Mucosa of descending colon (tissue), 3 donors: ENCODE measurements around the gene RET. TPM values are rescaled to one million over a fixed set of nuclear protein-coding genes. Genes with fewer than 3 reads are reported as not detected.

ENCODE experiments used
- ATAC-seq: fragments of 200-7000 bp; cut with Tn5 transposase; one replicate; pipeline ENCODE4 v1.9.1; 2020; ENCODE audit warnings: mild to moderate bottlenecking, moderate library complexity
- DNase-seq, 3 donors: peaks; one replicate each; pipeline ENCODE4 v3.0.0-alpha.2; 2020
- H3K36me3 ChIP-seq: fragments of 200-600 bp; one replicate; pipeline ENCODE4 v1.8.0; 2021; ENCODE audit warnings: low read depth, mild to moderate bottlenecking
- H3K4me1 ChIP-seq: fragments of 200-600 bp; one replicate; pipeline ENCODE4 v1.8.0; 2021; ENCODE audit warnings: low read depth, mild to moderate bottlenecking
- H3K4me3 ChIP-seq: fragments of 200-600 bp; one replicate; pipeline ENCODE4 v1.8.0; 2021; ENCODE audit warnings: mild to moderate bottlenecking
- H3K9me3 ChIP-seq: fragments of 200-600 bp; one replicate; pipeline ENCODE4 v1.8.0; 2021; ENCODE audit warnings: mild to moderate bottlenecking
- CTCF ChIP-seq: fragments of 200-600 bp; IDR thresholded peaks from one replicate; pipeline ENCODE4 v1.8.0; 2022; ENCODE audit warnings: antibody characterized with exemption, mild to moderate bottlenecking
- intact Hi-C, 2 donors: fragments of 100-400 bp; cut with DNase I in 1 of 2; cut with micrococcal nuclease in 1 of 2; formaldehyde crosslinking; loops; one replicate each; pipeline versions ENCODE4 v1.11.0 to v1.11.1; 2022; cut with DNase I, micrococcal nuclease
- total RNA-seq, 3 donors: library from RNA; stranded (reverse); fragmentation: NEBNext Ultra II Directional in 2 of 3; extraction: Animal tissue kit (Norgen Biotek cat#: 25700) in 2 of 3; gene quantifications; one replicate each; pipeline versions ENCODE4 v1.2.1 to v1.2.4, GENCODE V29; 2021 to 2023
- donor health status: DM: no; HTN: no; CAD: no; lungs with moderate emphysema.
- donor health status: DM: no; HTN: no; CAD: no.
- donor health status: DM: no; HTN: yes; CAD: no.

The RET gene
- total RNA-seq, 3 donors from 2014 or later: 0.84 to 13.5 (median 1.6) TPM

DNA sequence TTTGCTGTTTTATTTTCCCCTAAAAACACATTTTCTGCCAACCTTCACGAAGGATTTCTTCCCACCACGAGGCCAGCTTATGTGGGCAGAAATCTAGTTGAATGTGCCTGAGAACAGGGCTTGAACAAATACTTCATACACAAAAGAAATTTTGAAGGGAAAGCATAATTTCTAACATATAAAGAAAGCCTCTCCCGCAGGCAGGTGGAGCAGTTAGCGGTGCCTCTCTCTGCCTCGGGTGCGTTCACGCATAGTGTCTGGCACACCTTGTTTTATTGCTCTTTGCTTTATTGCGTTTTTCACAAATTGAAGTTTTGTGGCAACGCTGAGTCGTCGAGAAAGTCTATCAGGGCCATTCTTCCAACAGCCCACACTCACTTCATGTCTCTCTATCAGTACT lies 54.4 kb downstream of the RET start:
- H3K4me1 ChIP-seq: no peaks in the 10 kb centered on the region
- intact Hi-C loops: no loop called here
- no peaks in the 10 kb centered on the region for H3K9me3 ChIP-seq
- no peaks in the 10 kb centered on the region for H3K36me3 ChIP-seq
- no peak overlapping the region for H3K4me3 ChIP-seq
- ATAC-seq: peak; percentile 17
- TF ChIP-seq CTCF: no peak
- peak in 1 of 3 donors; percentile 5 for DNase-seq

GRCh38 chr10:43131906-43132305 lies 55.0 kb downstream of the RET start:
- Histone ChIP-seq H3K4me1 (peaks cover under 1% of the 10 kb centered on the region), H3K9me3 (no peaks in the 10 kb centered on the region), H3K4me3 (no peak overlapping the region), H3K36me3 (no peaks in the 10 kb centered on the region)
- no peak for TF ChIP-seq CTCF
- intact Hi-C loops: no loop called here
- DNase-seq (peak in 1 of 3 donors; percentile 0), ATAC-seq (no peak)

DNA sequence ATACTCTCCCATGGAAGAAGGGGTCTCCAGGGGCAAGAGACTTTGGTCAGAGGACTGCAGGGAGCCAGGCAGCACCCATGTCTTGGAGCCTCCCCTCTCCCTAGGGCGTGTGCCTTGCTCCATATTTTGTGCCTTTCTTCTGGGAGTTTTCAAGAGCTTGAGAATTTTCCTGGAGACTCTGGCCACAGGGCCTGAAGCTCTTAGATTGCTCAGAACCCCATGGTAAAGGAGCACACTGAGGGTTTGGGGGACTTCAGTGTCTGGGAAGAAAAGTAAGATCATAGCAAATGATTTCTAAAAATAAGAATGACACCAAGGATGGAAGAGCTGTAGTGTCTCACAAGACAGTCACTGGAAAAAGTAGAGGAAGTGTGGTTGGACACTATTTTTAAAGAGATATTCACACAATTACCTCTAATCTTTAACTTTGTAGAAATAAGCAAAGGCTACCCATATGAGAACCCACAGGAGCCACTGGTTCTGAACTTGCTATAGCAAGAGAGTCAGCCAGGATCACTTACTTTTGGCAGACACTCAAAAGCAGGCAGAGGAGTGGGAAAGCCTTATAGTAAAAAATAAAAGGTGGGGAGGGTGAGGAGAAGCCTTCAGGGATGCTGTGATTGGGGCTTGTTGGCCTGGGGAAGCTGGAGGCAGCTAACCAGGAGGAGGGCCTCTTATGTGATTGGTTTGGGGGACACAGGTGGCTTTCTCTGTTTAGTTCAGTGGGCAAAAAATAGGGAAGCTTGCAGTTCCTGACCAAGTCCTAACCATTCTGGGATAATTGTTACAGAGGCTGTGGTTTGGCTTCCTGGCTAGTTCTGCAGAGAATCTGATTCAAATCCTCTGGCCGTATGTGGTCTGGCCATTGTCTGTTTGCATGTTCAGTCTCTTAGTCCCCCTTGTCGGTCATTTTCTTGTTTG lies 56.3 kb downstream of the RET start:
- no peak for ATAC-seq
- no peak for TF ChIP-seq CTCF
- H3K36me3 ChIP-seq: no peaks in the 10 kb centered on the region
- DNase-seq: no peak
- intact Hi-C loops: no loop called here
- no peaks in the 10 kb centered on the region for H3K9me3 ChIP-seq
- H3K4me3 ChIP-seq: no peak overlapping the region
- peaks cover 7% of the 10 kb centered on the region for H3K4me1 ChIP-seq

- no peaks in the 10 kb centered on the region for H3K36me3 ChIP-seq
- H3K4me1 ChIP-seq: peaks cover 8% of the 10 kb centered on the region
- H3K9me3 ChIP-seq: no peaks in the 10 kb centered on the region
- intact Hi-C loops: no loop called here
- TF ChIP-seq CTCF: no peak
- no peak overlapping the region for H3K4me3 ChIP-seq
- DNase-seq (no peak), ATAC-seq (no peak)
These were observed 57.4 kb downstream of the RET start for GRCh38 chr10:43134126-43134905.

DNA sequence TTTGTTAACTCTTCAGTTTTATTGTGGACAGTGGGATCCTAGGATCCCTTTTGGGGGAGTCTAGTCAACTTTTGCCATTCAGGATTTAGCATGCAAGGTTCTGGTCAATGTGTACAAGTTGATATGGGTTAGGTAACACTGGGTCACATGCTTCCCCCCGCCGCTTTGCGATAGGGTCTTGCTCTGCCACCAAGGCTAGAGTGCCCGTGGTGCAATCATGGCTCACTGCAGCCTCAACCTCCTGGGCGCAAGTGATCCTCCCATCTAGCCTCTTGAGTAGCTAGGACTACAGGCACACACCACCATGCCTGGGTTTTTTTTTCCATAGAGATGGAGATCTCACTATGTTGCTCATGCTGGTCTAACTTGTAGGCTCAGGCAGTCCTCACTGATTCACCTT lies 58.2 kb downstream of the RET start:
- ATAC-seq (no peak), DNase-seq (no peak)
- intact Hi-C loops: no loop called here
- TF ChIP-seq CTCF: no peak
- H3K4me1 ChIP-seq: peaks cover 13% of the 10 kb centered on the region
- no peaks in the 10 kb centered on the region for H3K36me3 ChIP-seq
- H3K4me3 ChIP-seq: no peak overlapping the region
- no peaks in the 10 kb centered on the region for H3K9me3 ChIP-seq
